NCI-H524 treated with DMSO at 0.1 percent for 48 hours (cell line): ENCODE data around the gene GRIK4.
A peak's percentile ranks its signal among the peaks of the same experiment; 100 is the strongest.

Source experiments
- DNase-seq: peaks from one replicate; lab custom pipeline; 2025; lab: John Stamatoyannopoulos, UW

GRIK4 gene

DNA sequence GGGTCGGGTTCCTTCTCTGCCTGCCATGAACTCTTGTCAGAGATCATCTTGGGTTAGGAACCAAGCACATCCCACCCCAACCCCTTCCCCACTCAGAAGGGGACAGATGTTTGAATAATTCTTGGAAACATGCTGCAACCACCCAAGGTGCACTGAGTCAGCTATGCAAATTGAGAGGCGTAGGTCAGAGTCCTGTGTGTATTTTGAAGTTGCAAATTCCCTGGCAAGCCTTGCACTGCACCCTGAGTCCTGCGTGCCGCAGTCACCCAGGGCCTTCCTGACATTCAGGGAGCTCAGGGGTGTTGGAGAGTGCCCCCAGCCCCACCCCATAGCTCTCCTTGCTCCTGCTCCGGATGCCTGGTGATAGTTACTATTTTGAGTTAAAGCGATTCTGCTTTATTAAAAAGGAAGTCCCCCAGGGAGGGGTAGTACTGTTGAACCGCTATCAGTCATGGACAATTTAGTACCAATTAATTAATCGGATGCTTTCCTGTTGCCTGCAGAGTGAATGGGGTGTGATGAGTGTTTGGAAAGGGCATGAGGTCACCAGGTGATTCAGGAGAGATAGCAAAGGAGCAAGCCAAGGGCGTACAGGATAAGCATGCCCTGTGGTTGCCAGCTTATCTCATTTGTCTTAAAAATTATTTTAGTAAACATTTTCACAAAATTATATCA is 123.7 kb downstream of the GRIK4 start:
- no peak for DNase-seq

DNA sequence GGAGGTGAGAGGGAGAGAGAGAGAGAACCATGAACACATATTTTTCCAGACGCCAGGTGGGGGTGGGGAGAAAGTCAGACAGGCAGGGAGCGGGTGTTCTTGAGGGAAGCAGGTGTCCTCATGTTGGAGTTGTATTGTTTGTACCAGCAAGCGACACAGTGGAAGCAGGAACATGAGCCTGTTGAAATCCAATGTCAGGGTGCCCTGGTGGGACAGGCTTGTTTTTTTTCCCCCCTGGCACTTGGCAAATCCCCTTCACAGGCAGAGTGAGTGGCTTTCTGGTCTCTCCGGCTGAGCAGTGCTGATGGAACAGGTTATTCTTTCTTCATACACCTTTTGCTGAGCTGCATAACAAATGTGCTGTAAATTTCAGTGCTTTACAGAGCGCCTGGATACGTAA is 125.6 kb downstream of the GRIK4 start:
- no peak for DNase-seq

DNA sequence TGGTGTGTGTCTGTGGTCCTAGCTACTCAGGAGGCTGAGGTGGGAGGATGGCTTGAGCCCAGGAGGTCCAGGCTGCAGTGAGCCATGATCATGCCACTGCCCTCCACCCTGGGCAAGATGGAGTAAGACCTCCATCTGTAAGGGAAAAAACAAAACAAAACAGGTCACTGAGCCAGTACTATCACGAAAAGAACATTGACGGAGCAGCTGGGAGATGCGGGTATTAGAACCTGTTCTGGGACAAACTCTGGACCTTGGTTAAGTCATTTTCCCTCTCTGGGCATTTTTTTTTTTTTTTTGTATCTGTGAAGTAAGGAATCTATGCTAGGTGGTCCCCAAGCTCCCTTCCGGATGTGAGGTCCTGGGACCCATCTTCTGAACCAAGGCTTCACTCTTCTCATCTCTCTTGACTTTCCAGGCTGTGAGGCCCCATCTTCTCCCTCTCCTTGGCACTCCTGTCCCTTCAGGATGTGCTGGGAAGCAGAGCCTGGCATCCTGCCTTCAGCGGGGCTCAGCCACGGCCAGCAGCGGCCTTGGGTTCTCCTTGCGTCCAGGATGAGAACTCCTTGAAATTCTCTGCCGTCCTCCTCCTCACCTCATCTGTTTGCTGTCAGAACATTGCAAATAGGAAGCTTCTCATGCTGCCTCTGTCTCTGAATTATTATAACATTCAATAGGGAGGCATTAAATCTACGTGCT is 130.8 kb downstream of the GRIK4 start:
- no peak for DNase-seq

DNA sequence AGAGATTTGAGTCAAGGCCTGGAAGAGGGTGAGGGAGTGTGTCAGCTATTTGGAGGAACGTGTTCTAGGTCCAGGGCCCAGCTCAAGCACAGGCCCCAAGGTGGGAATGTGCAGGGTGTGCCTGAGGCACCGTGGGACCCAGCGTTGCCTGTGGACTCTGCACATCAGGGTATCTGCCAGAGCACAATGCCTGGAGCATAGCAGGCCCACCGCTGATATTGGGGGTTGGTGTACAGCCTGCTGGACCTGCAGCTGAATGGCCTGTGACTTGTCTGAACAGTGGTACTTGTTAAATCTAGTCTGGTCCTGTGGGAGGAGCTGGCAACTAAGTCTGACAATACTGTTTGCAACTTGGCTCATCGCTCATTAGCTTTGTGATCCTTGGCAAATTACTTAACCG is 131.7 kb downstream of the GRIK4 start:
- no peak for DNase-seq

DNA sequence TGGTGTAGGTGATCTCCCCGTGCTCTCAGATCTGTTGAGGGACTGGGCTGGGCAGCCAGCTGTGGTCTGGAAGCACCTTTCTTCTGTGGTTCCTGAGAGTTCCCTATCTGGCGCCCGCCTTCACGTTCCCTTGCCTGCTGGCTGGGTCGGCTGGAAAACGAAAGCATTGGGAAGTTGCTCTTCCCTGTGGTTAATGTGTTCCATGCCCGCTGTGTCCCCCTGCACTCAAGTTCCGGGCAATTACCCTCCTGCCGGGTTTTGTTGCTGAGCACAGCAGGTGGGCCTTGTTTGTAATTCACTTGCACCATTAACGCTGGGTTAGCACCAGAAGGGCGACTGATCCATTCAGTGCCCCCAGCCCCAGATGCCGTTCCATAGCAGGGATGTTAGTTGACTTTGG is 134.1 kb downstream of the GRIK4 start:
- DNase-seq: peak; percentile 79

DNA sequence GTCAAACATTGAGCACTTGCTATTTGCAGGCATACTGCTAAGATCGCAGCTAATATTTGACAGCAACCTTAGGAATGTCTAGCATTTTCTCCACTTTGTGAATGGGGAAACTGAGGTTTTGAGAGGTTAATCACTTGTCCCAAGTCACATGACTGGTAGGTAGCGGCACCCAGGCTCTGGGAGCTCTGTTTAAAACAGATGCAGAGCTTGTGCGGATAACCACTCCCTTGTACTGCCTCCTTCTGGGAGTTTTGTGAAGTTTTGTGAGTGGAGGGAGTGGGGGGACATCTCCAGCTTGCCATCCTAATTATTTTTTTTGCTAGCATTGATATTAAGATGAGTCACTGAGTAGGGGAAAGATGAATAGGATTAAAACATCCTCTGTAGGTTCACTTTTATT is 134.7 kb downstream of the GRIK4 start:
- no peak for DNase-seq

DNA sequence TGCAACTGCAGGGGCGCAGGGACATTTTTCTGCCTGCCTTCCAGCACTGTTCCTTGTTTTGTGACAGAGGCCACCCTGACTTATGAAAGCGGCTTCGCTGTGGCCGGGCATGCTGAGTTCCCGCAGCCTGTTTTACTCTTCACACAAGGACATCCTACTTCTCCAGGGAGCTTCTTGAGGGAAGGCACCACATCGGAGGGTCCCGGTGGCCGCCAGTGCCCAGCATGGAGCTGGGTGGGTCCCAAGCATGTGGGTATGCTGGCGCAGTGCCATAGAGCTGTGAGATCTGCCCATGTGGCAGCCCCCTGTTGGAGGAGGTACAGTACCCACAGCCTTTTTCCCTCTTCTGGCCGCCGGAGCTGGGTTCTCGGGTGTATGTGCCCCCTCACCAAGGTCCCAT is 136.1 kb downstream of the GRIK4 start:
- DNase-seq: no peak

DNA sequence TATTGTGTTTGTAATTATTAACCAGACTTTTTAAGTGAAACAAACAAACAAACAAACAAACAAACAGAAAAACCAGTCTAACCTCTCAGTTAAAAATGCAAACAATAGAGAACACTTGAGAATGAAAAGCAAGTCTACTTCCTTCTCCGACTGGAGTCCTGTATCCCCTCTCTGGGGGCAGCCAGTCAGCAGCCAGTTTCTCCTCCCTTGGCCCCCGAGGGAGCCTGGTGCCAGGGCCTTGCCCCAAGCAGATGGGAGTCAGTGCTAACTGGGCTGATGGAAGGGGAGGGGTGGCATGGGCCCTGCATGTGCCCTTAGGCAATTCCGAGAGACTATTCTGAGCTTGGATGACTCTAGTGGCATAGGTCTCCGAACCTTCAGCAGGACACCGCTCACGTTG is 137.2 kb downstream of the GRIK4 start:
- DNase-seq: no peak

DNA sequence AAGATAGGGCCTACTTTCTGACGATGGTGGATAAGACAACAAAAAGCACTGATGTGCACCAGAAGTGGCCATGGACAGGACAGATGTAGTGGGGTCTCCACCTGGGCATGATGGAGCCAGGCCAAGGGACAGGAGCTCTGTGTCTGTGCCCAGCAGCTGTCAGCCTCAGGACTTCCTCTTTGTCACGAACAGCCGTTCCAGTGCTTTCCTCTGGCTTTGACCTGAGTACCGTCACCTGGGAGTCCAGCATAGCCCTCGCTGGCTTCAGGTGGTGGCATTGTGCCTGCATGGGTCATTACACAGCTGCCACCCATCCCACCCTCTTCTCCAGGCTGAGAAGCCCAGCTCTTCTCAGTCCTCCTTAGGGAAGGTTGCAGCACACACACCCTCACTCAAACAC is 137.8 kb downstream of the GRIK4 start:
- no peak for DNase-seq

DNA sequence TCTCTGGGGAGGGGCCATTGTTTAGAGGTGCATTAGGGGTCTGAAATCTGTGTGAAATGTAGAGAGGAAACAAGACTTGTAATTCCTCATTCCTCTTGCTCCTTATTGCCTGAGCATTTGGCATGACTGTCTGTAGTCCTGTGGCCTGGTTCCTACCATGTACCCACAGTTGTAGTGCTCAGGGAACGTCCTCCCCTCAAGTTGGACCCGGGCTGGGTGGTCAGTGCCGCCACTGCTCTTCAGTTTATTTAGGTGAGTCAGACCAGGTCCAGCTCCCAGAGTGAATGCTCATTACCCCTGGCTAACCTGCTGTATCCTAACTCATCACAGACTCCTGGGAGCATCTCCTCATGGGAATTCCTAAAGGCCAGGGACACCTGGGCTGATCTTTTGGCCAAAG is 139.8 kb downstream of the GRIK4 start:
- no peak for DNase-seq

DNA sequence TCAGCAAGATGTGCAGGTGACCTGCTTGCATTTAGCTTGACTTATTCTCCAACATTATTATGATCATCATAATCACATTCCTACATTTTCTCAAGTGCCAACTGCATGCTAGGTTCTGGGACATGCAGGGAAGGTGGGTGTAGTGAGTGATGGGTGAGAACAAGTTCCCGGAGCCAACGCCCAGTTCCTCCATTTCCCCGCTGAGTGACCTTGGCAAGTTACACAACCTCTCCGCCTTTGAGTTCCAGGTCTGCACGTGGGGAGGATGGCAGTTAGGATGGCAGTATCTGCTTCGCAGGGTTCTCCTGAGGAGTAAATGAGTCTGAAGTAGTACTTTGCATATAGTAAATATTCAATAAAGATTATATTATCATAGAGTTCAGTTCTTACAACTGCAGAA is 140.3 kb downstream of the GRIK4 start:
- no peak for DNase-seq

DNA sequence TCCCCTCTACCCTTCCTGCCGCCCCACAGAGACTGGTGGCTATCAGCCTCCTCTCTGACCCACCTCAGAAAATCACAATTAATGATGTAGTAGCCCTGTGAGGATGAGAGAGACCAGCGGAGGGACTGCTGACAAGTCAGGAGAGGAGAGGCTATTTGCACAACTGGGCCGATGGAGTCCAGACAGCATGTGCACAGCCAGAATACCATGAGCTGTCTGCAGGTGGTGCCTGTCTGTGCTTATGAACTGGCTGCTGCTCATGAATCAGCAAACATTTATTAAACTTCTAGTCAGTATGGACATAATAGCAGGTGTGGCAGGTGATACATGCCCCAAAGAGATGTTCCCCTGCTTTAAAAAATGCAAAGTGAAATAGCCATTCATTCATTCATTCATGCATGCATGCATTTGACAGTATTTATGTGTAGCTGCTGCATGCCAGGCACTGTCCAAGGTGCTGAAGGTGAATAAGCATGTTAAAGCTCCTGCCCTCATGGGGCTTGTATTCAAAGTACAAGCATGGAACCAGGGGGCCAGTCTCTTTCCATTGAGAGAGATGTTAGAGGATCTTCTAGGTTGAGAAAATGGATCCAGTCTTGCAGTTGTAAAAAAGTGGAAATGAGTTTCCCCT is 141.3 kb downstream of the GRIK4 start:
- no peak for DNase-seq

DNA sequence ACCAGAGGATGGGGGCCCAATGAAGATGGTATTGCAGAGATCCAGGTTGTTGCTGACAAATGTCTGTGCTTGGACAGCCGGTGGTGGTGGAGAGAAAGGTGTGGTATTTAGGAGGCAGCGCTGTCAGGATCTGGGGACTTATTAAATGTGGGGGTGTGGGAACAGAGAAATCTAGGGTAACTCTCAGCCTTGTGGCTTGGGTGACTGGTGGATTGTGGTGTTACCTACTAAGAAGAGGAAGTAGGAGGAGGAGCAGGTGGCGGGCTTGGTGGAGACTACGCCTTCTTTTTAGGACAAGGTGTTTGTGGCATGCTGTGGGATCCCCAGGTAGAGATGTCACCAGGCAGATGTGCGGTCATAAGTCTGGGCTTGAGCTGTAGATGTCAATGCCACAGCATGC is 144.0 kb downstream of the GRIK4 start:
- DNase-seq: no peak

DNA sequence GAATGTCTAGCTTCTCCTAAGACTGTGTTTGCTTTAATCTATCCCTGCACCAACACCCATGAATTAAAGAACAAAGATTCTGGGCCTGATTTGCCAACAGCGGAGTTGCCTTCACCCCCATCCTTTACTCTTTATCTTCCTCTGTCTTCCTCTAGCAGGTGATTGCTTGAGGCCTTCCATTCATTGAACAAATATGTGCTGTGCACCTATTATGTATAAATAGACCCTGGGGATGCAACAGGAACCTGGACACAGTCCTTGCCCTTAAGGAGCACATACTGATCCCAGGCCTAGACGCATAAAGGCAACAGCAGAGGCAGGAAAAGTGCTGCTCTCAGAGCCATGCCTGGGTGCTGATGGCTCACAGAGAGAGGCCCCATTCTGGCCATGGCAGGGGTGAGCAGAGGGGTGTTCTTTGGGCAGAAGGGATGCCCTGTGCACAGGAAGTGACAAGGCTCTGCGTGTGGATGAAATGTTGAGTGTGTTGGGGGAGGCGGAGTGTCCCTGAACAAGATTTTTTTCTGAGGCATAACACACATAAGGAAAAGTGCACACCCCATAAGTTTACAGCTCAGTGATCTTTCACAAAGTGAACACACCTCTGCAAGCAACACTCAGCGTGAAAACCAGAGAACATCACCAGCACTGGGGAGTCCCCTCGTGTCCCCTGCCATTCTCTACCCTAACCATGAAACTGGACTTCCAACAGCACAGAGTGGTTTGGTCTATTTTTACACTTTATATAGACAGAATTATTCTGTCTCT is 145.9 kb downstream of the GRIK4 start:
- DNase-seq: no peak

DNA sequence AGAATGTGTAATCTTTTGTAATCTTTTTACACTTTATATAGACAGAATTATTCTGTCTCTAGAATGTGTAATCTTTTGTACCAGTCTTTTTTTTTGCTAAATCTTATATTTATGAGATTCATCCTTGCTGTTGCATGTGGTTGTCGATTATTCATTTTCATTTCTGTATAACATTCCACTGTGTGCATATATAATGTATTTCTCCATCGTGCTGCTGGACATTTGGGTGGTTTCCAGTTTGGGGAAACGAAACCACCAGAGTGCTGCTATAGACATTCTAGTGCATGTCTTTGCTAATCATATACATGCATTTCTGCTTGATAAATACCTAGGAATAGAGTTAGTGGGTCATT is 146.5 kb downstream of the GRIK4 start:
- DNase-seq: no peak

DNA sequence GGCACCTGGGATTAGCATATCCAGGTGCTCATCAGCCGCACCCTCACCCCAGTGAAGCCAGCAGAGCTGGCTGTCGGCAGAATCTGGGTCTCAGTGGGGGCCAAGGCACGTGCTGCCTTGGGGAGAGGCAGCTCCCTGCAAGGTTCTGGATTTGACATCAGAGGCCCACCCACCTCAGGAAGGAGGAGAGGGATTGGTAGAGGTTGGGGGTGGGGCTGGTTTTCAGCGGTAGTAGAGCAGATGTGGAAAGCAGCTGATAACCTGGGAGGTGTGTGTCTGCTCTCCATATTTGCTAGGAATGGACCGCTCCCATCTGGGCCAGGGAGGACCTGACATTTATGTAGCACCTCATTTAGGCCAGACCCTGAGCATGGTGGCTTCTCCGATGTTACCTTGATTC is 147.5 kb downstream of the GRIK4 start:
- no peak for DNase-seq

DNA sequence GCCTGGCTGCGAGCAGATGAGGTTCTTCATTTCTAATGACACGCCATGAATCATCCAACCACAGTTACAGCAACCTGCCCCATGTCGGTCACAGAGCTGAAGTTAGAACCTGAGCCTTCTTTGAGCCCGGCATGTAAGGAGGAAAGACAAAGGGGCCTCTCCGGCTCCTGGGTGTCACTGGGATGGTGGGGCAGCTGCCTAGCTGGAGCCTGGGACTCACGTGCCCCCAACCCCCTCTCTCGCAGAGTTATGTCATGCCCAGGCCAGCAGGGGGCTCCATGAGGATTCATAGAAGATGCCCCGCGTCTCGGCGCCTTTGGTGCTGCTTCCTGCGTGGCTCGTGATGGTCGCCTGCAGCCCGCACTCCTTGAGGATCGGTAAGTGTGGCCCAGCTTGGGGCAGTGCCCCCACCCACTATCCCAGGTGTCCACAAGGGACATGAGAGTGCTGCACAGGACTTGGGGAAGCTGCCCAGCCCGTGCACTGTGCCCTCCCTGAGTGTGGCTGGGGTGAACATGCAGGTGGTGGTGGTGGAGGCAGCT is 148.5 kb downstream of the GRIK4 start:
- DNase-seq: no peak

DNA sequence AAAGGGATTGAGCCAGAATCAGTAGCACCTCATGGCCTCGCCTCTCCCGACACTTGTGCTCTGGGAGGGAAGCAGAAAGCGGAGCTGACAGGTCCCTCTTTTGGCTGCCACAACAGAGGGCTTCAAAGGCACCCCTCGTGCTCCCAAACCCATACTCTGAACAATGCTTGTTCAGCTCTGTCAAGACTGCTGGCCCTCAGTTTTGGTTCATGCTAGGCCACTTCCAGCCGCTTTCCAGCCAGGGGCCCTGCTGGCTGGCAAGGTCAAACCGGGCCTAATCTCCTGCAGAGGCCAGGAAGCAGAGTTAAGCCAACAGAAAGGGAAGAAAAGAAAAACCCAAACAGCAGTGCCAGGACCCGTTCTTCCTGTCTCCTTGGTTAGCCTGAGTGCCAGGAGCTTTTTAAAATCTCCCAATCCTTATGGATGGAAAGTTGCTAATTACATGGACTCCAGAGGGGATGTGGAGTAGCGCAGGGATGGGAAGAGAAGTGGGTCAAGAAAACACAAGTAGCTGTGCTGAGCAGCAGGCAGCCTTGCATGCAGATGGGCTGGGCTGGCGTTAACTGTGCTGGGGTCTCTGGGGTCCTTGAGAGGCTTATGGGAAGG is 150.6 kb downstream of the GRIK4 start:
- no peak for DNase-seq

DNA sequence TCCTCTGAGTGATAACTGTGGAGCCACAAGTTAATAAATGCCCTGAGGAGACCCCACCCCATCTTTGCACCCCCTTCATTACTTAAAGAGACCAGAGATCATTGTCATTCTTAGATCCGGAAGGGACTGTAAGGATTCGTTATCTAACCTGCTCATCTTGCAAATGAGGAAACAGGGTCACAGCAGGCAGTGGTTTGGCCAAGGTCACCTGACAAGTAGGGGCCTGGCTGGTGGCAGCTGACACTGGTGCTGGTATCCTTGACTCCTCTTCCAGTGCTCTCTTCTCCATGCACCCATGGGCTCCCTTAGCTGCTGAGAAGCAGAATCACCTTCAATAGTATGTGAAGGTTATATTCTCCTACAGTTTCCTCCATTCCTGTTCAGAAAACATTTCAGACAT is 151.6 kb downstream of the GRIK4 start:
- DNase-seq: no peak

DNA sequence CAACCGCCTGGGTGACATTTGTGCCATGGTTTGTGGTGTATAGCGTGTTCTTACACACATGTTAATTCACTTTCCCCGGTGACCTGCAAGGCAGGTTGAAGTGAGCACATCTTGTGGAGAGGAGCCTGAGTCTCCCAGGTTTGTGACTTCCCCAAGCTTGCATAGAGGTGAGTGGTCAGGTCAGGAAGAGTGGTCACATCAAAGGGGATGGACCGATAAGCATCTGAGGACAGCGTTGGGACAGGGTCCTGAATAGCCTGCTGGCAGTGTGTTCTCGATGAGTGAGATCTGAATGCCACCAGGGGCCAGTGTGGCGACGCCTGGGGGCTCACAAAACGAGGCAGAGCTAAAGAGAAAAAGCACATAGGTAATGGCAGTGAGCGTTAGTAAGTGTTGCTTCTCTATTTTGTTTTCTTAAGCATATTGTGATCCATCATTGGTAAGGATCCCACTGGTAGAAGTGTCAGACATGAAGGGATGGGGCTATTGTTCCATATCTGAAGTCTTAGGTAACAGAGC is 154.6 kb downstream of the GRIK4 start:
- no peak for DNase-seq

DNA sequence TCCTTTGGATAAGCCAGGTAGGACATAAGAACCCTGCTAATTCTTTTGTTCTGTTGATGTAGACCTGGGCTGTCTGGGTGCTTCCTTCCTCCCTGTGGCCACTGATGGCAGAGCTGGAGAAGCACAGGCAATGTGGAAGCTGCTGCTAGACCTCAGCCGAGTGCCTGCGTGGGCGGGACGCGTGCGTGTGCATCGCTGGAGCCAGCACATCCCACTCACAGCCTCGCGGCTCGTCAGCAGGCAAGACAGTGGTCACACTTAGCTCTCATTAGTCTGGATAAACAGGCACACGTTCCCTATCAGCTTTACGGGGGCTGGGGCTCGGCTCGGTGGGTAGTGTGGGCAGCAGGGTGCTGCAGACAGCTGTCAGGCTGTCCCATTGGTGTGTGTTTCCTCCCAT is 155.7 kb downstream of the GRIK4 start:
- no peak for DNase-seq

DNA sequence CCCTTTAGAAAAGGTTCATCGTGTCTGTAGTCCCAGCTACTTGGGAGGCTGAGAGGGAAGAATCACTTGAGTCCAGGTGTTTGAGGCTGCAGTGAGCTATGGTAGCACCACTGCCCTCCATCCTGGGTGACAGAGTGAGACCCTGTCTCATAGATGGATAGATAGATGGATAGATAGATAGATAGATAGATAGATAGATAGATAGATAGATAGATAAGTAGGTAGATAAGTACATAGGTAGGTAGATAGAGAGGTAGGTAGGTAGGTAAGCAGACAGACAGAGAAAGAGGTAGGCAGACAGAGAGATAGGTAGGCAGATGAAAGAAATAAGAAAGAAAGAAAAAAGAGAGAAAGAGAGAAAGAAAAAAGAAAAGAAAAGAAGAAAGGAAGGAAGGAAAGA is 156.4 kb downstream of the GRIK4 start:
- DNase-seq: no peak
